Gastrocnemius medialis (tissue), 4 donors: Measurements from ENCODE around the gene NTN3. TPM values are rescaled to one million over a fixed set of nuclear protein-coding genes. Genes with fewer than 3 reads are reported as not detected.

Source experiments
- ATAC-seq, 2 donors: fragments of 150-250 bp; one replicate each; pipeline ENCODE4 v1.9.1; 2016
- DNase-seq, 2 donors: peaks; one replicate each; pipeline ENCODE4 v3.0.0-alpha.2; 2019
- H3K27ac ChIP-seq, 4 donors: fragments of 200-600 bp; sonication (generic); 1 replicate in 1 of 4; 2 replicates in 3 of 4; pipeline ENCODE4 v1.5.1; 2016 to 2018; ENCODE audit warnings: mild to moderate bottlenecking in 2 of 4, moderate library complexity in 1 of 4
- H3K27me3 ChIP-seq, 3 donors: fragments of 200-600 bp; sonication (generic) in 2 of 3; 1 replicate in 1 of 3; 2 replicates in 2 of 3; pipeline versions ENCODE4 v1.5.1 to v1.6.0; 2016 to 2019; ENCODE audit warnings: mild to moderate bottlenecking in 1 of 3, moderate library complexity in 1 of 3
- H3K36me3 ChIP-seq, 2 donors: fragments of 200-600 bp; sonication (generic) in 1 of 2; one replicate each; pipeline ENCODE4 v1.5.1; 2017 to 2018
- H3K4me1 ChIP-seq, 2 donors: fragments of 200-600 bp; sonication (generic) in 1 of 2; one replicate each; pipeline ENCODE4 v1.5.1; 2016 to 2017; ENCODE audit warnings: mild to moderate bottlenecking in 2 of 2
- H3K4me3 ChIP-seq, 4 donors: fragments of 200-600 bp; sonication (generic) in 3 of 4; 1 replicate in 1 of 4; 2 replicates in 3 of 4; pipeline ENCODE4 v1.5.1; 2016 to 2019; ENCODE audit warnings: mild to moderate bottlenecking in 2 of 4
- H3K9me3 ChIP-seq, 3 donors: fragments of 200-600 bp; sonication (generic) in 2 of 3; 1 replicate in 1 of 3; 2 replicates in 2 of 3; pipeline ENCODE4 v1.5.1; 2016 to 2019
- CTCF ChIP-seq, 5 experiments: fragments of 450-650 bp in 3 of 5; fragments of 200-600 bp in 2 of 5; sonication (generic) in 2 of 5; IDR thresholded peaks in 4 of 5; conservative IDR thresholded peaks in 1 of 5; 1 replicate in 4 of 5; 2 replicates in 1 of 5; pipeline ENCODE4 v1.5.1; 2016 to 2019; ENCODE audit warnings: antibody characterized with exemption in 5 of 5, mild to moderate bottlenecking in 3 of 5, moderate library complexity in 3 of 5
- POLR2A ChIP-seq, 2 donors: fragments of 450-650 bp; IDR thresholded peaks; one replicate each; pipeline ENCODE4 v1.6.1; 2017; ENCODE audit warnings: antibody characterized with exemption in 2 of 2, mild to moderate bottlenecking in 2 of 2, moderate library complexity in 2 of 2
- in situ Hi-C, 4 donors: fragments of 200-750 bp; cut with MboI; loops; one replicate each; pipeline versions ENCODE4 v1.15.0 to v1.8.0; 2017; ENCODE audit warnings: low sequenced_read_pairs in 4 of 4
- intact Hi-C: fragments of 100-400 bp; cut with DNase I; formaldehyde crosslinking; loops from one replicate; pipeline ENCODE4 v1.15.1; 2023; ENCODE audit warnings: low total_unique reads
- total RNA-seq, 4 donors: library from RNA; depleted of rRNA; stranded (reverse); fragments of >200 nt; gene quantifications; one replicate each; pipeline versions ENCODE4 v1.1.0 to v1.2.3, GENCODE V29; 2016

NTN3 gene
- total RNA-seq, 4 donors from 2014 or later: not detected

GRCh38 chr16:2455081-2455845 is 15.8 kb upstream of the NTN3 start:
- Histone ChIP-seq H3K27me3 (no peaks in the 10 kb centered on the region), H3K36me3 (no peaks in the 10 kb centered on the region), H3K9me3 (no peaks in the 10 kb centered on the region), H3K27ac (no peak overlapping the region), H3K4me3 (no peak overlapping the region), H3K4me1 (peaks cover 2 to 10% of the 10 kb centered on the region in 2 donors)
- no peak for DNase-seq
- ATAC-seq: no peak
- no peak for TF ChIP-seq CTCF (IDR thresholded peaks at IDR 0.05 in 4 of 5, conservative IDR thresholded peaks at IDR 0.05 in 1 of 5)
- TF ChIP-seq POLR2A (IDR thresholded peaks at IDR 0.05): no peak
- in situ Hi-C loops (no loop called here), intact Hi-C loops (no loop called here)

- H3K4me3 ChIP-seq: no peak overlapping the region
- H3K36me3 ChIP-seq: no peaks in the 10 kb centered on the region
- ATAC-seq (no peak), DNase-seq (no peak)
- no peaks in the 10 kb centered on the region for H3K9me3 ChIP-seq
- H3K27me3 ChIP-seq: no peaks in the 10 kb centered on the region
- TF ChIP-seq CTCF (IDR thresholded peaks at IDR 0.05 in 4 of 5, conservative IDR thresholded peaks at IDR 0.05 in 1 of 5) (no peak), POLR2A (IDR thresholded peaks at IDR 0.05) (no peak)
- no peak overlapping the region for H3K27ac ChIP-seq
- intact Hi-C loops (no loop called here), in situ Hi-C loops (no loop called here)
- peaks cover 4 to 13% of the 10 kb centered on the region in 2 donors for H3K4me1 ChIP-seq
These were observed 14.4 kb upstream of the NTN3 start for GRCh38 chr16:2456551-2457153.

GRCh38 chr16:2457267-2457666 is 13.8 kb upstream of the NTN3 start:
- TF ChIP-seq POLR2A (IDR thresholded peaks at IDR 0.05): no peak
- no peak for TF ChIP-seq CTCF (IDR thresholded peaks at IDR 0.05 in 4 of 5, conservative IDR thresholded peaks at IDR 0.05 in 1 of 5)
- no peaks in the 10 kb centered on the region for H3K9me3 ChIP-seq
- H3K27ac ChIP-seq: no peak overlapping the region
- DNase-seq: no peak
- no peak overlapping the region for H3K4me3 ChIP-seq
- in situ Hi-C loops: no loop called here
- no peak for ATAC-seq
- no peaks in the 10 kb centered on the region for H3K27me3 ChIP-seq
- intact Hi-C loops: no loop called here
- peaks cover 4 to 13% of the 10 kb centered on the region in 2 donors for H3K4me1 ChIP-seq
- no peaks in the 10 kb centered on the region for H3K36me3 ChIP-seq

- in situ Hi-C loops: no loop called here
- ATAC-seq (no peak), DNase-seq (no peak)
- TF ChIP-seq POLR2A (IDR thresholded peaks at IDR 0.05) (no peak), CTCF (IDR thresholded peaks at IDR 0.05 in 4 of 5, conservative IDR thresholded peaks at IDR 0.05 in 1 of 5) (no peak)
- no peaks in the 10 kb centered on the region for H3K36me3 ChIP-seq
- no peaks in the 10 kb centered on the region for H3K9me3 ChIP-seq
- H3K27me3 ChIP-seq: no peaks in the 10 kb centered on the region
- intact Hi-C loops: no loop called here
- peaks cover 4 to 13% of the 10 kb centered on the region in 2 donors for H3K4me1 ChIP-seq
- no peak overlapping the region for H3K27ac ChIP-seq
- H3K4me3 ChIP-seq: no peak overlapping the region
These were observed 13.2 kb upstream of the NTN3 start for GRCh38 chr16:2457946-2458345.
